HCT116 (cell line): Measurements from ENCODE around the gene ASS1. TPM values are rescaled to one million over a fixed set of nuclear protein-coding genes. Genes with fewer than 3 reads are reported as not detected.

ENCODE experiments used
- ATAC-seq: fragments of 200-7000 bp; cut with Tn5 transposase; 2 replicates; pipeline ENCODE4 v1.9.1; 2020; ENCODE audit warnings: mild to moderate bottlenecking, moderate library complexity
- BruUV-seq: library from RNA; stranded (reverse); fragments of 400-500 nt; replicated peaks from 2 replicates; lab custom pipeline; 2021; lab: Mats Ljungman, UMichigan
- CTCF ChIA-PET: fragments of 300-600 bp; sonication (Branson Sonifier 250); formaldehyde crosslinking; loops from one replicate; lab custom pipeline; 2021; ENCODE audit warnings: antibody characterized with exemption; lab: Charles Lee
- POLR2A ChIA-PET: fragments of 300-600, 350-600 bp; sonication (Branson Sonifier 250); formaldehyde crosslinking; loops from one replicate; lab custom pipeline; 2021; ENCODE audit warnings: antibody characterized with exemption; lab: Charles Lee
- RAD21 ChIA-PET, 2 experiments: fragments of 300-600 bp; sonication (Branson Sonifier 250); formaldehyde crosslinking; loops; one replicate each; lab custom pipeline; 2023; ENCODE audit warnings: low total read pairs in 2 of 2; ENCODE audit not compliant: uncharacterized antibody in 2 of 2, unreplicated experiment in 2 of 2, low non-redundant PET in 1 of 2; lab: Charles Lee
- DNase-seq: peaks from one replicate; pipeline ENCODE4 v3.0.0-alpha.2; 2010; ENCODE audit warnings: low read depth, low spot score
- H2AFZ ChIP-seq: fragments of 200-600 bp; shearing (Covaris generic), sonication (generic); 2 replicates; pipeline ENCODE4 v1.6.1; 2017; ENCODE audit warnings: low read depth, mixed run types, mixed read lengths, antibody characterized with exemption, low read length; ENCODE audit not compliant: poor library complexity, severe bottlenecking
- H3K27ac ChIP-seq: 2 replicates; pipeline ENCODE4 v1.5.1; 2012; ENCODE audit warnings: low read depth, low read length
- H3K27me3 ChIP-seq: fragments of 200-600 bp; sonication (generic); 2 replicates; pipeline ENCODE4 v1.6.1; 2016; ENCODE audit warnings: mixed run types, low read length, mixed read lengths; ENCODE audit not compliant: insufficient read depth
- H3K36me3 ChIP-seq, 2 experiments: fragments of 200-500 bp in 1 of 2; fragments of 200-600 bp in 1 of 2; sonication (Bioruptor generic) in 1 of 2; sonication (generic) in 1 of 2; 2 replicates each; pipeline versions ENCODE4 v1.5.1 to v1.6.1; 2014 to 2016; ENCODE audit warnings: low read length in 2 of 2, inconsistent platforms in 1 of 2, mixed read lengths in 1 of 2, mixed run types in 1 of 2; ENCODE audit not compliant: insufficient read depth in 2 of 2, control insufficient read depth in 1 of 2
- H3K4me1 ChIP-seq, 2 experiments: fragments of 200-600 bp in 1 of 2; sonication (generic) in 1 of 2; 2 replicates each; pipeline versions ENCODE4 v1.5.1 to v1.6.1; 2012 to 2017; ENCODE audit warnings: low read length in 2 of 2, inconsistent platforms in 1 of 2, mild to moderate bottlenecking in 1 of 2, mixed read lengths in 1 of 2, mixed run types in 1 of 2, moderate library complexity in 1 of 2; ENCODE audit not compliant: insufficient read depth in 2 of 2, control insufficient read depth in 1 of 2
- H3K4me2 ChIP-seq: fragments of 200-600 bp; sonication (generic); 2 replicates; pipeline ENCODE4 v1.6.1; 2017; ENCODE audit warnings: mixed run types, low read length, mixed read lengths
- H3K4me3 ChIP-seq, 2 experiments: fragments of 200-600 bp in 1 of 2; sonication (generic) in 1 of 2; replicated peaks in 1 of 2; 2 replicates each; pipeline ENCODE4 v1.5.1; 2011 to 2016; ENCODE audit warnings: low read length in 2 of 2, control low read depth in 1 of 2, low read depth in 1 of 2, mild to moderate bottlenecking in 1 of 2, mixed read lengths in 1 of 2, mixed run types in 1 of 2
- H3K79me2 ChIP-seq: fragments of 200-600 bp; sonication (generic); 2 replicates; pipeline ENCODE4 v1.6.1; 2017; ENCODE audit warnings: mild to moderate bottlenecking, mixed run types, low read length, moderate library complexity, mixed read lengths; ENCODE audit not compliant: insufficient read depth
- H3K9ac ChIP-seq: fragments of 200-600 bp; sonication (generic); 2 replicates; pipeline ENCODE4 v1.6.1; 2016; ENCODE audit warnings: low read length, mixed read lengths
- H3K9me2 ChIP-seq: fragments of 200-600 bp; sonication (generic), shearing (Covaris generic); 2 replicates; pipeline ENCODE4 v1.6.1; 2017; ENCODE audit warnings: mixed run types, mild to moderate bottlenecking, moderate library complexity; ENCODE audit not compliant: insufficient read depth
- H3K9me3 ChIP-seq, 2 experiments: fragments of 200-500 bp in 1 of 2; fragments of 200-600 bp in 1 of 2; sonication (Bioruptor generic) in 1 of 2; sonication (generic) in 1 of 2; 2 replicates each; pipeline ENCODE4 v1.6.1; 2014 to 2017; ENCODE audit warnings: low read length in 2 of 2, mixed read lengths in 2 of 2, inconsistent platforms in 1 of 2, low read depth in 1 of 2, mild to moderate bottlenecking in 1 of 2, mixed run types in 1 of 2, moderate library complexity in 1 of 2; ENCODE audit not compliant: control insufficient read depth in 1 of 2, insufficient read depth in 1 of 2
- H4K20me1 ChIP-seq: fragments of 200-600 bp; sonication (generic), shearing (Covaris generic); 2 replicates; pipeline ENCODE4 v1.6.1; 2017; ENCODE audit warnings: mixed run types, mild to moderate bottlenecking, moderate library complexity; ENCODE audit not compliant: insufficient read depth
- EZH2 ChIP-seq: fragments of 200-600 bp; sonication (generic); IDR thresholded peaks from 2 replicates; pipeline ENCODE4 v1.6.1; 2017; ENCODE audit warnings: antibody characterized with exemption, mixed run types
- FOSL1 ChIP-seq: IDR thresholded peaks from 2 replicates; pipeline ENCODE4 v1.6.1; 2012; ENCODE audit warnings: low read depth
- MAX ChIP-seq: IDR thresholded peaks from 2 replicates; pipeline ENCODE4 v1.6.1; 2012
- SP1 ChIP-seq: IDR thresholded peaks from 2 replicates; pipeline ENCODE4 v1.6.1; 2012; ENCODE audit warnings: low read depth
- SRF ChIP-seq: IDR thresholded peaks from 2 replicates; pipeline ENCODE4 v1.6.1; 2012; ENCODE audit warnings: low read depth
- TCF7L2 ChIP-seq: IDR thresholded peaks from 2 replicates; pipeline ENCODE4 v1.7.0; 2011; ENCODE audit warnings: borderline replicate concordance, inconsistent platforms; ENCODE audit not compliant: insufficient read depth, insufficient read length; ENCODE audit errors: extremely low read depth
- ZNF274 ChIP-seq: fragments of 200-500 bp; sonication (Bioruptor generic); IDR thresholded peaks from 2 replicates; pipeline ENCODE4 v1.6.1; 2014; ENCODE audit warnings: mild to moderate bottlenecking, low read depth, low read length, inconsistent platforms
- intact Hi-C: fragments of 100-400 bp; cut with micrococcal nuclease; formaldehyde crosslinking; loops from 2 replicates; pipeline ENCODE4 v1.10.0; 2022
- total RNA-seq: library from RNA; stranded (reverse); gene quantifications from one replicate; pipeline ENCODE4 v1.2.1, GENCODE V29; 2021; ENCODE audit not compliant: unreplicated experiment

The ASS1 gene
- total RNA-seq, 1 experiment from 2014 or later: 92.6 TPM

- H3K36me3 ChIP-seq: no peaks in the 10 kb centered on the region
- no peak overlapping the region for H3K9ac ChIP-seq
- RAD21 ChIA-PET: no interaction called here
- no TSS peak for BruUV-seq
- intact Hi-C loops: no loop called here
- H3K9me2 ChIP-seq: no peaks in the 10 kb centered on the region
- H4K20me1 ChIP-seq: no peaks in the 10 kb centered on the region
- TF ChIP-seq FOSL1 (no peak), EZH2 (no peak), ZNF274 (no peak), MAX (no peak), TCF7L2 (no peak)
- H3K4me2 ChIP-seq: no peak overlapping the region
- no peak overlapping the region for H2AFZ ChIP-seq
- CTCF ChIA-PET: no interaction called here
- H3K4me3 ChIP-seq: no peak overlapping the region
- no peaks in the 10 kb centered on the region for H3K79me2 ChIP-seq
- DNase-seq: no peak
- no peak for ATAC-seq
- no peak overlapping the region for H3K27ac ChIP-seq
- peaks cover 5 to 30% of the 10 kb centered on the region in 2 experiments for H3K4me1 ChIP-seq
- POLR2A ChIA-PET: no interaction called here
- no peaks in the 10 kb centered on the region for H3K9me3 ChIP-seq
- H3K27me3 ChIP-seq: peaks cover 2% of the 10 kb centered on the region; the same call in 1 of the 2 replicates
Measured at GRCh38 chr9:130543368-130543767, 98.6 kb downstream of the ASS1 start.

GRCh38 chr9:130543859-130544258 is 99.1 kb downstream of the ASS1 start:
- Histone ChIP-seq H4K20me1 (no peaks in the 10 kb centered on the region), H3K4me1 (peaks cover 5 to 28% of the 10 kb centered on the region in 2 experiments), H3K9me2 (no peaks in the 10 kb centered on the region)
- DNase-seq: no peak
- no peak for TF ChIP-seq MAX
- TF ChIP-seq SRF: no peak
- TF ChIP-seq SP1: no peak
- TF ChIP-seq, all 23 proteins: peak for 0
- no peak overlapping the region for H3K9ac ChIP-seq
- intact Hi-C loops: no loop called here
- no TSS peak for BruUV-seq
- ChIA-PET CTCF (no interaction called here), RAD21 (no interaction called here), POLR2A (no interaction called here)
- no peak overlapping the region for H3K4me2 ChIP-seq
- no peaks in the 10 kb centered on the region for H3K36me3 ChIP-seq
- peaks cover 2% of the 10 kb centered on the region; the same call in 1 of the 2 replicates for H3K27me3 ChIP-seq
- H3K27ac ChIP-seq: no peak overlapping the region
- no peak for ATAC-seq
- no peak overlapping the region for H2AFZ ChIP-seq
- H3K9me3 ChIP-seq: no peaks in the 10 kb centered on the region
- H3K4me3 ChIP-seq: no peak overlapping the region
- H3K79me2 ChIP-seq: no peaks in the 10 kb centered on the region
